ENCODE data around the gene FAM228A.

The FAM228A gene

GRCh38 chr2:24209389-24210105 is 34.7 kb downstream of the FAM228A start:
- no peak overlapping the region for H3K4me3 ChIP-seq (ENCODE audit: low read depth, low read length)
- TF ChIP-seq CTCF (IDR thresholded peaks at IDR 0.05; ENCODE audit: low read depth, low read length), result no peak

GRCh38 chr2:24210106-24210455 is 35.2 kb downstream of the FAM228A start:
- TF ChIP-seq CTCF (IDR thresholded peaks at IDR 0.05; ENCODE audit: low read depth, low read length), result no peak
- no peak overlapping the region for H3K4me3 ChIP-seq (ENCODE audit: low read depth, low read length)

GRCh38 chr2:24210723-24211122 is 35.9 kb downstream of the FAM228A start:
- H3K4me3 ChIP-seq (ENCODE audit: low read depth, low read length), result no peak overlapping the region
- TF ChIP-seq CTCF (IDR thresholded peaks at IDR 0.05; ENCODE audit: low read depth, low read length), result no peak

GRCh38 chr2:24211408-24211807 is 36.6 kb downstream of the FAM228A start:
- H3K4me3 ChIP-seq (ENCODE audit: low read depth, low read length), result no peak overlapping the region
- TF ChIP-seq CTCF (IDR thresholded peaks at IDR 0.05; ENCODE audit: low read depth, low read length), result no peak

GRCh38 chr2:24214880-24215279 is 40.0 kb downstream of the FAM228A start:
- no peak overlapping the region for H3K4me3 ChIP-seq (ENCODE audit: low read depth, low read length)
- no peak for TF ChIP-seq CTCF (IDR thresholded peaks at IDR 0.05; ENCODE audit: low read depth, low read length)

- no peak overlapping the region for H3K4me3 ChIP-seq (ENCODE audit: low read depth, low read length)
- TF ChIP-seq CTCF (IDR thresholded peaks at IDR 0.05; ENCODE audit: low read depth, low read length), result no peak
Observed at GRCh38 chr2:24220554-24221291, 45.9 kb downstream of the FAM228A start.

GRCh38 chr2:24221343-24222050 is 46.6 kb downstream of the FAM228A start:
- H3K4me3 ChIP-seq (ENCODE audit: low read depth, low read length), result no peak overlapping the region
- TF ChIP-seq CTCF (IDR thresholded peaks at IDR 0.05; ENCODE audit: low read depth, low read length), result no peak

Data from WI38 (cell line).